ENCODE results near the gene ARHGEF28.

The ARHGEF28 gene, protein sequence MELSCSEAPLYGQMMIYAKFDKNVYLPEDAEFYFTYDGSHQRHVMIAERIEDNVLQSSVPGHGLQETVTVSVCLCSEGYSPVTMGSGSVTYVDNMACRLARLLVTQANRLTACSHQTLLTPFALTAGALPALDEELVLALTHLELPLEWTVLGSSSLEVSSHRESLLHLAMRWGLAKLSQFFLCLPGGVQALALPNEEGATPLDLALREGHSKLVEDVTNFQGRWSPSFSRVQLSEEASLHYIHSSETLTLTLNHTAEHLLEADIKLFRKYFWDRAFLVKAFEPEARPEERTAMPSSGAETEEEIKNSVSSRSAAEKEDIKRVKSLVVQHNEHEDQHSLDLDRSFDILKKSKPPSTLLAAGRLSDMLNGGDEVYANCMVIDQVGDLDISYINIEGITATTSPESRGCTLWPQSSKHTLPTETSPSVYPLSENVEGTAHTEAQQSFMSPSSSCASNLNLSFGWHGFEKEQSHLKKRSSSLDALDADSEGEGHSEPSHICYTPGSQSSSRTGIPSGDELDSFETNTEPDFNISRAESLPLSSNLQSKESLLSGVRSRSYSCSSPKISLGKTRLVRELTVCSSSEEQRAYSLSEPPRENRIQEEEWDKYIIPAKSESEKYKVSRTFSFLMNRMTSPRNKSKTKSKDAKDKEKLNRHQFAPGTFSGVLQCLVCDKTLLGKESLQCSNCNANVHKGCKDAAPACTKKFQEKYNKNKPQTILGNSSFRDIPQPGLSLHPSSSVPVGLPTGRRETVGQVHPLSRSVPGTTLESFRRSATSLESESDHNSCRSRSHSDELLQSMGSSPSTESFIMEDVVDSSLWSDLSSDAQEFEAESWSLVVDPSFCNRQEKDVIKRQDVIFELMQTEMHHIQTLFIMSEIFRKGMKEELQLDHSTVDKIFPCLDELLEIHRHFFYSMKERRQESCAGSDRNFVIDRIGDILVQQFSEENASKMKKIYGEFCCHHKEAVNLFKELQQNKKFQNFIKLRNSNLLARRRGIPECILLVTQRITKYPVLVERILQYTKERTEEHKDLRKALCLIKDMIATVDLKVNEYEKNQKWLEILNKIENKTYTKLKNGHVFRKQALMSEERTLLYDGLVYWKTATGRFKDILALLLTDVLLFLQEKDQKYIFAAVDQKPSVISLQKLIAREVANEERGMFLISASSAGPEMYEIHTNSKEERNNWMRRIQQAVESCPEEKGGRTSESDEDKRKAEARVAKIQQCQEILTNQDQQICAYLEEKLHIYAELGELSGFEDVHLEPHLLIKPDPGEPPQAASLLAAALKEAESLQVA (N-terminal part only)

GRCh38 chr5:73625944-73626811, at the start of gene ARHGEF28:
TSS of gene ARHGEF28 (plus strand) at chr5:73626196. CDS start at chr5:73684852, 58,656 bp downstream.
- DNase-seq, result peak; percentile 62

- DNase-seq, result no peak
These were observed 43.5 kb upstream of the ARHGEF28 start for GRCh38 chr5:73582285-73583145.

DNA sequence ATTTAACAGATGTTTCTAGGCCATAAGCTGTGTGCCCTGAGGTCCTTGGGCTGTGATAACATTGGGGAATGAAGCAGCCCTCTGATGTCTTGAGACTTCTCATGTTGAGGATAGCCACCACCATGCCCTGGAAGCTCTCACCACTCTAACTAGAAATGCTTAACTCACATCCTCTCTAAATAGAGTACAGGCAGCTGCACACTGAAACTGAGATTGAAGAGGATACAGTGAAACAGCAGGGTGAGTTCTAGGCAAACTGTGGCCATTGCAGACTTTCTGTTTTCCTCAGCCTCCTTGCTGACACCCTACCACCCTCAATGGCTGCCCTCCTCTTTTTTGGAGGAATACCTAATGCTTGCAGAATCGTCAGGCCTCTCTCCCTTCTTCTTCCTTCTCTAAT, 38.1 kb upstream of the ARHGEF28 start:
- DNase-seq, result no peak

DNA sequence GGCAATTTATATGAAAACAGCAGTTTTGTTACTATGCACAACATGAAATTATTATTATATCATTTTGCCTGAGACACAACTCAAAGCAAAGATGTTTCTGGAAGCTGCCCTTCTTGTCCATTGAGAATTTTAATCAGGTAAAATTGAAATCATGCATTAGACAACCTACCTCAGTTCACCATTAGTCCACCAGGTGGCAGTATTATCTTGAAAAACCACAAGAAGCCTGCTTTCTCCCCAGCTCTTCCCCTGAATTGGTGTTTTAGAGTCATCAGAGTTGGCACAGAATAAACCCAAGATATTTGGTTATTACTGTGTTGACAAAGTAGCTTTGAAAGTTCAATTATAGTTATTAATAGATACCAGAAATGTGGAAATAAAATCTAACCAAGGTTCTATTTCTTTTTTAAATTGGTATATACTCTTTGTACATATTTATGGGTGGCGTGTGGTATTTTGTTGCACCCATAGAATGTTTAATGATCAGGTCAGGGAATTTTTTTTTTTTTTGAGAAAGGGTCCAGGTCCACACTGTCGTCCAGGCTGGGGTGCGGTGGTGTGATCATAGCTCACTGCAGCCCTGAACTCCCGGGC, 34.8 kb upstream of the ARHGEF28 start:
- peak; percentile 83 for DNase-seq

- no peak for DNase-seq
These were observed 34.1 kb upstream of the ARHGEF28 start for GRCh38 chr5:73591698-73592501.

DNA sequence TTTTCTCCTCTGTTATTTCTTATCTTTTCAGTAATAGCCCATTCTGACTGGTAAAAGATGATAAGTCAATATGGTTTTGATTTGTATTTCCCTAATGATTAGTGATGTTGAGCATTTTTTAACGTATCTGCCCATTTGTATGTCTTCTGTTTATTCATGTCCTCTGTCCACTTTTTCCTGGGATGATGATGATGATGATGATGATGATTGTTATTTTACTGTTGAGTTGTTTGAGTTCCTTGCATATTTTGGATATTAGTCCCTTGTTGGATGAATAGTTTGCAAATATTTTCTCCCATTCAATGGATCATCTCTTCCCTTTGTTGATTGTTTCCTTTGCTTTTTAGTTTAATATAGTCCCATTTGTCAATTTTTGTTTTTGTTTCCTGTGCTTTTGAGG, 33.4 kb upstream of the ARHGEF28 start:
- DNase-seq, result no peak

- DNase-seq, result peak; percentile 60
These were observed 29.2 kb upstream of the ARHGEF28 start for GRCh38 chr5:73596705-73597328.

DNA sequence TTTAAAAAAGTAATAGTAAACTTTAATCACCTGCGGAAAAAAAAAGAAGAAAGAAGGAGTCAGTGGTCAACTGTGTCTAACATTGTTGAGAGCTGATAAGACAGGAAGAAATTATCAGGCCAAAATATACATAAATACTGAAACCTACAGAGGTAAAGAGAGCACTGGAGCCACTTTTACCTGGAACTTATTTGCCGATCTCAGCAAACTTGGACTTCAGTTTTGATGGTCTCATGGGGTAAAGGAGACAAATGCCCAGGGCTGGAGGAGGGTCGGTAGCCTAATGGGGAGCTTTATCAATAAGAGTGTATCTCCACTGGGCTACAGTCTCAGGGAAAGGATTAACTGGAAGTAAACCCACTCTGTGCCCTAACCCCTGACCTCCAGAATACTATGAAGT, 26.6 kb upstream of the ARHGEF28 start:
- DNase-seq, result no peak

DNA sequence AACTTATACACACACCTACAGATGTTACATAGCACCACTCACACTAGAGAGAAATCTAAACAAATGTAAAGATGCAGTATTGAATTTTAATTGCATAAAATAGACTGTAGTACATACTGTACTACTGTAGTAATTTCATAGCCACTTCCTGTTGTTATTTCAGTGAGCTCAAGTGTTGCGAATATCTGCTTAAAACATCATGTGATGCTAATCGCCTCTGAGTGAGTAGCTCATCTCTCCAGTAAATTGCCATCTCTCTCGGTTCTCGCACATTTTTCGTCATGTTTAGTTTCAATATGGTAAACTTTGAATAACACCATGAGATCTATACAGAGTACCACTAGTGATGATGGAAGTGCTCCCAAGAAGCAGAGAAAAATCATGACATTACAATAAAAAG, 22.0 kb upstream of the ARHGEF28 start:
- no peak for DNase-seq

GRCh38 chr5:73605223-73606087, 20.5 kb upstream of the ARHGEF28 start:
- no peak for DNase-seq

- no peak for DNase-seq
These were observed 19.7 kb upstream of the ARHGEF28 start for GRCh38 chr5:73606206-73606753.

DNA sequence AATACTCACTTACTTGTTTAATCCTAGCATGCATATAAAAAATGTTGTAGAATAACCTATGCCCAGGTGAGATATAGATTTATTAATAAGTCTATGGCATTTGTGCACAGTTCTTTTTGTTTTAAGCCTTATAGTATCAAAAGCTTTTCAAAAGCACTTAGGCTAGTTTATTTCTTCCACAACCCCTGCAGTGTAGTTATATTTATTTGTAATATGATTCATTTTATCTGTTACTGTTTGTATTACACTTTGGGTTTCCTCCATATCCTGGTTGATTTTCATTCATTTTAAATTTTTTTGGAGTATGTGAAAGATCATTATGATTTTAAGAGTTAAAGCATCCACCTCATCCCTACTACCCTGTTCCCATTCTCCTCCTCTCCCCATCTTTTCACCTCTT, 18.8 kb upstream of the ARHGEF28 start:
- DNase-seq, result no peak

DNA sequence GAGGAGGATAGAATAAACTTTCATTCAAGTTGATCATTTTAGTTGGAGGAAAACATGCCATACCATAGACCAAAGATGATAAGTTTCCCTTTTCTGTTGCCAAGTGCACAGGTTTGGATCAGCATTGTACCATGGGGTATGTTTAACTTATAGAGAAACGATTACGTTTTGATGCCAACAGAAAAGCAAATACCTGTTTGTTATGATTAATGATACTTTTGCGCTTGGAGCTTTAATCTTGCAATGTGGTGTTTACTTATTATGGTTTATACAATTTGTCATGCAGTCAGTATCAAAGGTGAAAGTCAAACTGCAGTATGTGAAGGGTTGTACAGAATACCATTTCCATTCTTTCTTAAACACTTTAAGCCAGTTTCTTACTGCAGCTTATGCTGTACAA, 13.2 kb upstream of the ARHGEF28 start:
- DNase-seq, result no peak

- DNase-seq, result no peak
These were observed 10.9 kb upstream of the ARHGEF28 start for GRCh38 chr5:73615085-73615484.

DNA sequence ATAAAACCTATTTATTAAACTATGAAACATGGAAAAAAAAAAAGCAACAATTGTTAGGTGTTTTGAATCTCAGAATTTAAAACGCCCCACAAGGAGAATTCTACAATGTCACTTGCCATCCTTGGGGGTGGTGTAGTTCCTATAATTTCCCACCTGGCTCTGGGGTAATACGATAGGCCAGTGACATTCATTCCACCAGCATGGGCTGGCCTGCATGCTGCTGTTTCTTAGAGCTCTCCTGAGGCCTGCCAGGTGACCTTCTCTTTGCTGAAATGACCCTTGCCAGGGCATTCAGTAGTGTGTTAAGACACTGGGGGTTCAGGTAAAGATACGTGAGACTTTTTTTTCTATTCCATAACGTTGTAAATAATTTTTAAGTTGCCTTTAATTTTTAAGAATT, 10.0 kb upstream of the ARHGEF28 start:
- no peak for DNase-seq

DNA sequence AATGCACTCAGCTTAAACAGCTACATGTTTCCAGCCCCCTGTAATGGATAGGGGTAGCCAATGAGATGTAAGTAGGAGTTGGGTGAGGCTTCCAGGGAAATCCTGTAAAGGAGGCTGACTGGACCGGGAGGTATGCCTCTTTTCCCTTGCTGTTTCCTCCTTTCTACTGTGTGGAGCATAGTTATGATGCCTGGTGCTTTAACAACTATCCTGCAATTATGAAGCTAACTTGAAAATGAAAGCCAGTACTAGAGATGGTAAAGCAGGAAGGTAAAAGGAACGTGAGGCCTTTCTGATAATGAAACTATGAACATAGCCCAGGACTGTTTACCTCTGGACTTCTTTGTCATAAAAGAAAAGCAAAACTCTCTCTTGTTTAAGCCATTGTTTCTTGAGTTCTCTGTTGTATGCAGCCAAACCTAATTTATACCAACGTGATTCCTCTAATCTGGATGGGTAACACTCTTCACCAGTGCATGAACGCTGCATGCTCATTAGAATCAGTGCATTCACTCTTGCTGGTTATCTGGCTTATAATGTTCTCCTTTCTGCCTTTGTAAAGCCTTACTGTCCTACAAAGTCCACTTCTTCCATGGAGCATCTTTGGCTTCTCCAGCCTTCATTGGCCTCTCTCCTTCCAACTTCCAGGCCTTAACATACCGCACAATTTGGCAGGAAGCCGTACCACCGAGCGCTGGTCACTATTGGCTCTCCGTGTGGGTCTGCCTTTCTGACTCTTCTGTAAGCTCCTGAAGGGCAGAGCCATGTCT, 8.3 kb upstream of the ARHGEF28 start:
- no peak for DNase-seq

Measured in RPMI8226 (cell line).